Stimulated activated CD8-positive, alpha-beta memory T cell treated with anti-CD3 and anti-CD28 coated beads, Interleukin-15, amount 100 ng/mL, for 1 hour (primary cell): ENCODE measurements around the gene CAPRIN1.
"Not testable (repeated sequence)": the region's sequence is repeated elsewhere in the genome, so short reads cannot be mapped to it uniquely, and the experiment has no call there.

ENCODE experiments used
- DNase-seq: peaks from one replicate; pipeline ENCODE4 v3.0.0-alpha.2; 2020; ENCODE audit warnings: low read depth

The CAPRIN1 gene

DNA sequence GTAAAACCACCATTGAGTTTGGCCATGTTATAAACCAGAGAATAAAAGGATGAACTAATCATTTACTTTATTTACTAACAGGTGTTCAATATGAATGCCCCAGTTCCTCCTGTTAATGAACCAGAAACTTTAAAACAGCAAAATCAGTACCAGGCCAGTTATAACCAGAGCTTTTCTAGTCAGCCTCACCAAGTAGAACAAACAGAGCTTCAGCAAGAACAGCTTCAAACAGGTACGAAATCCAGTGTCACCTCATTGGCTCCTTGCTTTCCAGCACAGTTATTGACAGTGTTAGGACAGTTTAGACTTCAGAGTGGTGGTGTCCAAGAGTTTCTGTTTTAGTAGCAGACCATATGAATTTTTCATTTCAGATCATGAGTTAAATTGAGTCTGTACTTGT is 40.3 kb downstream of the CAPRIN1 start:
- no peak for DNase-seq

GRCh38 chr11:34094900-34095299 is 43.4 kb downstream of the CAPRIN1 start:
- not testable (repeated sequence) for DNase-seq

- DNase-seq: no peak
Observed at GRCh38 chr11:34098813-34099212, 47.3 kb downstream of the CAPRIN1 start.

- no peak for DNase-seq
Observed at GRCh38 chr11:34104680-34105078, 53.1 kb downstream of the CAPRIN1 start.

GRCh38 chr11:34105079-34105956 is 53.8 kb downstream of the CAPRIN1 start, which contains the start of gene NAT10:
Gene NAT10, plus strand, starts transcription at chr11:34105629. Its CDS starts 2,597 bp downstream, at chr11:34108226.
- DNase-seq: peak; percentile 96

GRCh38 chr11:34105957-34106504 is 54.5 kb downstream of the CAPRIN1 start:
- DNase-seq: no peak

DNA sequence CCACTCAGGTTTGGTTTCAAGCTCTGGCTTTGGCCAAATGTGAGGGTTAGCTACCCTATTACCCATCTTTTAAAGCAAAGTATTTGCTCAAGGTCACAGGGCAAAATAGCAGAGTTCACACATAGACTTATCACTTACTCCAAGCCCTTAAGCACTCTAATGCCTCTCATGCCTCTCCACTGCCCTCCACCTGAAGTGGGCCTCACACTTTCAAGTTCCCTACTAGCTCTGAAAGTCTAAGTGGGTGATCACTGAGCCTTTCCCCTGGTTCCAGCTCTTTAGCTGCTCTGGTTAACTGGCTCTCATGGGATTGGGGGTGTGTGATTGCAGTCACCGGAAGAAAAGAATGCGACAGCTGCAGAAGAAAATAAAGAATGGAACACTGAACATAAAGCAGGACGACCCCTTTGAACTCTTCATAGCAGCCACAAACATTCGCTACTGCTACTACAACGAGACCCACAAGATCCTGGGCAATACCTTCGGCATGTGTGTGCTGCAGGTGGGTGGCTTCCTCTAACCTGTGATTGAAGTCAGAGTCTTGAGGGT is 60.3 kb downstream of the CAPRIN1 start:
- DNase-seq: no peak

GRCh38 chr11:34114014-34114413 is 62.5 kb downstream of the CAPRIN1 start:
- DNase-seq: no peak

DNA sequence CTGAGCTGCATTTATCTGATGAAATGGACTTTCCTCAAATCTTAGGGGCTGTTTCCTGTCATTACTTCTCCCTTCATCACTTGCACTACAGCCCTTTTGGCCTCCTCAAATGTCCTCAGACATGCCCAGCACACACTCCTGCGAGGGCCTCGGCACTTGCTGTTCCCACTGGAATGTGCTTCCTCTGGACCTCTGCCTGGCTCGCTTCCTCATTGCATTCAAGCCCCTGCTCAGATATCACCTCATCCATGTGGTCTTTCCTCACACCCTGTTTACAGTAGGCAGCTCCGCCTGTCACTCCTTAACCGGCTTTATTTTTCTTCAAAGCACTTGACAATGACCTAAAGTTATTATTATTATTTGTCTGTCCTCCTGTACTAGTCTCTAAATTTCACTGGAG is 62.9 kb downstream of the CAPRIN1 start:
- no peak for DNase-seq

DNA sequence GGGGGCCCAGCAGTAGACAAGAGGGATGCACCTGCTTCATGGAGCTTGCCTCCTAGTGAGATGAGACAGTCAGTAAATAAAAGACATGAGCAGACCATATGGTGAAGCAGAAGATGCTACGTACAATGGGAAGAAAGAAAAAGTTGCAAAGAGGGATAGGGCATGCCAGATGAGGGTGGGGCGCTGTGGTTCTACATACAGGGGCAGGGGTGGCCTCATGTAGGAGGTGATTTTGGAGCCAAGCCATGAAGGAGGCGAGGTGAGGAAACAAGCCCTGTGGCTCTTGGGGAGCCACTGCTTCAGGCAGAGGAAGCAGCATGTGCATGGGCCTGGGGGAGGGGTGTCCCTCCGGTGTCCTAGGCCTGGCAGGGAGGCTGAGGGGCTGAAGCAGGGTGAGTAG is 69.1 kb downstream of the CAPRIN1 start:
- DNase-seq: no peak

GRCh38 chr11:34124885-34125668 is 73.5 kb downstream of the CAPRIN1 start:
- DNase-seq: no peak

- DNase-seq: no peak
Observed at GRCh38 chr11:34126959-34127848, 75.7 kb downstream of the CAPRIN1 start.

GRCh38 chr11:34128824-34129223 is 77.3 kb downstream of the CAPRIN1 start:
- no peak for DNase-seq

- no peak for DNase-seq
Observed at GRCh38 chr11:34132261-34132965, 80.9 kb downstream of the CAPRIN1 start.

GRCh38 chr11:34134765-34135164 is 83.2 kb downstream of the CAPRIN1 start:
- no peak for DNase-seq

- no peak for DNase-seq
Observed at GRCh38 chr11:34135439-34135838, 83.9 kb downstream of the CAPRIN1 start.

GRCh38 chr11:34136420-34136819 is 84.9 kb downstream of the CAPRIN1 start:
- no peak for DNase-seq

- no peak for DNase-seq
Observed at GRCh38 chr11:34139346-34139745, 87.8 kb downstream of the CAPRIN1 start.

GRCh38 chr11:34140149-34140548 is 88.6 kb downstream of the CAPRIN1 start:
- DNase-seq: no peak

GRCh38 chr11:34143048-34143447 is 91.5 kb downstream of the CAPRIN1 start:
- no peak for DNase-seq

GRCh38 chr11:34145073-34145472 is 93.5 kb downstream of the CAPRIN1 start:
- no peak for DNase-seq
